Measurements from ENCODE around the gene ANKS4B. TPM values are rescaled to one million over a fixed set of nuclear protein-coding genes. Genes with fewer than 3 reads are reported as not detected.

ANKS4B gene
- total RNA-seq, 4 donors from 2014 or later = 0.20 TPM; not detected in 3

DNA sequence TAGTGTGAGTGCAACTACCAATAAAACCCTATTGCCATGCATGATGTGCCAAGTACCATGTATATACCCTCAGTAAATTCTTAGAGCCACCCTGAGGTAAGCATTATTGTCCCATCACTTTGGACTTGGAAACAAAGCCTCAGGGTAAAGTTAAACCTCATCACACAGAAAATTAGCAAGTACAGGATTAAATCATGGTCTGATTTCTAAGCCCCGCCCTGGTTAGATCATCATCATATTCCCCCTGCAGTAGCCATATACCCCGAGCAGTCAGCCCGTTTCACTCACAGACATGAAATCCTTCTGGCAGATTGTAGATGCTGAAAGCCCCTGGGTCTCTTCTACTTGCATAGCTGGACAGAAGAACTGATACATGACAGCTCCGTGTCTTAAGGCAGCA lies 26.9 kb upstream of the ANKS4B start:
- no peak overlapping the region for H3K27ac ChIP-seq
- no peaks in the 10 kb centered on the region for H3K9me3 ChIP-seq
- no peak for DNase-seq (ENCODE audit: low spot score in 2 of 2)
- H3K27me3 ChIP-seq = no peaks in the 10 kb centered on the region
- WGBS, 2 donors = 84 to 87% methylated on average over 4 of the region's 4 CpGs
- no peaks in the 10 kb centered on the region for H3K4me1 ChIP-seq
- TF ChIP-seq, protein P1, sequence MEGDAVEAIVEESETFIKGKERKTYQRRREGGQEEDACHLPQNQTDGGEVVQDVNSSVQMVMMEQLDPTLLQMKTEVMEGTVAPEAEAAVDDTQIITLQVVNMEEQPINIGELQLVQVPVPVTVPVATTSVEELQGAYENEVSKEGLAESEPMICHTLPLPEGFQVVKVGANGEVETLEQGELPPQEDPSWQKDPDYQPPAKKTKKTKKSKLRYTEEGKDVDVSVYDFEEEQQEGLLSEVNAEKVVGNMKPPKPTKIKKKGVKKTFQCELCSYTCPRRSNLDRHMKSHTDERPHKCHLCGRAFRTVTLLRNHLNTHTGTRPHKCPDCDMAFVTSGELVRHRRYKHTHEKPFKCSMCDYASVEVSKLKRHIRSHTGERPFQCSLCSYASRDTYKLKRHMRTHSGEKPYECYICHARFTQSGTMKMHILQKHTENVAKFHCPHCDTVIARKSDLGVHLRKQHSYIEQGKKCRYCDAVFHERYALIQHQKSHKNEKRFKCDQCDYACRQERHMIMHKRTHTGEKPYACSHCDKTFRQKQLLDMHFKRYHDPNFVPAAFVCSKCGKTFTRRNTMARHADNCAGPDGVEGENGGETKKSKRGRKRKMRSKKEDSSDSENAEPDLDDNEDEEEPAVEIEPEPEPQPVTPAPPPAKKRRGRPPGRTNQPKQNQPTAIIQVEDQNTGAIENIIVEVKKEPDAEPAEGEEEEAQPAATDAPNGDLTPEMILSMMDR (IDR thresholded peaks at IDR 0.05) = no peak
- no peak for TF ChIP-seq POLR2A (IDR thresholded peaks at IDR 0.05)
- no peak for TF ChIP-seq EP300 (IDR thresholded peaks at IDR 0.05)
- H3K36me3 ChIP-seq = no peaks in the 10 kb centered on the region
- no peak overlapping the region for H3K4me3 ChIP-seq

DNA sequence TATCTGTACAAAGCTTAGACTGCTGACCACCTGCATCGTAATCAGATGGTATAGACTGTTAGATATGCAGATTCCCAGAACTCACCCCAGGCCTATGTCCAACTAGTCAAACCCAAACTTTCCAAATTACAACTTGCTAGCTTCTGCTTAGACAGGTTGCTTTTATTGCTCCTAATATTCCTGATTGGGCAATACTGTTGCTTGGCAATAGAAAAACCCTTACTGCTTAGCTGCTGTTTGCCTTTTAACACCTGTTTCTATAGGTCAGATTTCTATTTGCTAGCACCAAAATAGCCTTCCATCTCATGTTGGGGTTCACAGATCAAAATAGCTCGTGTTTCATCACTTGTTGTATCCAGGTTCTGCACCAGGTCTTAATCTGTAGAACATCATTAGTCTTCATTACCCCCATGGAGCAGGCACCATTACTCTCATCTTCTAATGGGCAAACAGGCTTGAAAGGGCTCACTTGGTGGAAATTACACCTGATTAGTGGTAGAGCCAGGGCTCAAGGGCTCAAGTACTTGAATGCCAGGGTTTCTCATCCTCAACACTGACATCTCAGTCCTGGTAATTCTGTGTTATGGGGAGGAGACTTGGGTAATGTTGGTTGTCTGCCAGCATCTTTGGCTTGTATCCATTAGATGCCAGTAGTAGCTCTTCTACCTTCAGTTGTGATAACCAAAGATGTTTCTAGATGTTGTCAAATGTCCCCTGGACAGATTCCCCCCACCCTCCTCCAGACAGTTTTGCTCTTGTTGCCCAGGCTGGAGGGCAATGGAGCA lies 24.9 kb upstream of the ANKS4B start:
- Histone ChIP-seq H3K36me3 (no peaks in the 10 kb centered on the region), H3K4me1 (no peaks in the 10 kb centered on the region), H3K4me3 (no peak overlapping the region), H3K27me3 (peaks cover 0 to 5% of the 10 kb centered on the region in 2 donors), H3K27ac (no peak overlapping the region), H3K9me3 (no peaks in the 10 kb centered on the region)
- DNase-seq (ENCODE audit: low spot score in 2 of 2) = no peak
- TF ChIP-seq EP300 (IDR thresholded peaks at IDR 0.05) (no peak), POLR2A (IDR thresholded peaks at IDR 0.05) (no peak)
- TF ChIP-seq, protein P1 (IDR thresholded peaks at IDR 0.05) = no peak
- WGBS, 2 donors = 60 to 66% methylated on average over 2 of the region's 2 CpGs

DNA sequence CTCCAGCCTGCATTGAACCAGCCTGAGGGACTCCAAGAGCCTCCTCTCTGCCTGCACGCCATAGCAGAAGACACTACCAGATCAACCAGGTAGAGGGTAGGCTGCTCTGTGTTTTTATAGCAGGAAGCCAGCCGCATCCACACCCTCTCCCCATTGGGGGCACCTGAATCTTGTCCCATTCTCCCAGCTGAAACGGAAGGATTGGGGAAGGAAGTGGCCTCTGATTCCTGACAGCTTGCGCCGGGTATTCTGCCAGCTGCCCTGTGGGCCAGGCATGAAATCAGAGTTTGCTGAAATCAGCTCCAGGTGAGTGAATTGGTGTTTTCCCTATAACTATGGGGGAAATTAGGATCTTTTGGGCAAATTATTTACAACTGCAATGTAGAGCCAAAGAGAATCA lies 22.0 kb upstream of the ANKS4B start, which contains the start of gene ZP2:
Gene ZP2 (minus strand): TSS at position 89 of the 400 bp plus-strand sequence. CDS start 27 bp downstream, at position 62.
- Histone ChIP-seq H3K27me3 (peaks cover 0 to 5% of the 10 kb centered on the region in 2 donors), H3K4me1 (no peaks in the 10 kb centered on the region), H3K9me3 (no peaks in the 10 kb centered on the region), H3K4me3 (no peak within 1 kb of the TSS), H3K36me3 (no peaks in the 10 kb centered on the region), H3K27ac (no peak within 1 kb of the TSS)
- WGBS, 2 donors = 62 to 73% methylated on average over 5 of the region's 5 CpGs
- DNase-seq (ENCODE audit: low spot score in 2 of 2) = no peak
- TF ChIP-seq EP300 (IDR thresholded peaks at IDR 0.05) (no peak), POLR2A (IDR thresholded peaks at IDR 0.05) (no peak)
- TF ChIP-seq, protein P1 (IDR thresholded peaks at IDR 0.05) = no peak

DNA sequence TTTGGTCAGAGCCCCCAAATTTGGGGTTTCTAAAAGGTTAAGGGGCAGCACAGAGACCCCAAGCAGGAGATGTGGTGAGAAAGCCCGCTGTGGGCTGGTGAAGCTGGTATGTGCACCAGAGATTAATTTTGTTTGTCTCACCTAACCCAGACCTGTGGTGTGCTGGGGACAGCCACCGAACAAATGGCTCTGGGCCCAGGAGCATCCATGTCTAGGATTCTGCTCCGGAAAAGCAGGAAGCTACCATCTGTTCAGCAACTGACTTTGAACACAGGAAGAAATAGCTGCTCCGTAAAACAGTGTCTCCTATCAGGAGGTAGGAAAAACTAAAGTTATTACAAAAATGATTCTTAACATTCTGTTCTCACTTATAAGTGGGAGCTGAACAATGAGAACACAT lies 19.4 kb upstream of the ANKS4B start:
- H3K4me3 ChIP-seq = no peak overlapping the region
- no peak overlapping the region for H3K27ac ChIP-seq
- H3K4me1 ChIP-seq = no peaks in the 10 kb centered on the region
- H3K27me3 ChIP-seq = peaks cover 0 to 5% of the 10 kb centered on the region in 2 donors
- WGBS, 2 donors = 57% methylated on average over 4 of the region's 4 CpGs
- no peaks in the 10 kb centered on the region for H3K9me3 ChIP-seq
- TF ChIP-seq, protein P1 (IDR thresholded peaks at IDR 0.05) = no peak
- no peak for TF ChIP-seq POLR2A (IDR thresholded peaks at IDR 0.05)
- no peak for TF ChIP-seq EP300 (IDR thresholded peaks at IDR 0.05)
- no peaks in the 10 kb centered on the region for H3K36me3 ChIP-seq
- DNase-seq (ENCODE audit: low spot score in 2 of 2) = no peak

DNA sequence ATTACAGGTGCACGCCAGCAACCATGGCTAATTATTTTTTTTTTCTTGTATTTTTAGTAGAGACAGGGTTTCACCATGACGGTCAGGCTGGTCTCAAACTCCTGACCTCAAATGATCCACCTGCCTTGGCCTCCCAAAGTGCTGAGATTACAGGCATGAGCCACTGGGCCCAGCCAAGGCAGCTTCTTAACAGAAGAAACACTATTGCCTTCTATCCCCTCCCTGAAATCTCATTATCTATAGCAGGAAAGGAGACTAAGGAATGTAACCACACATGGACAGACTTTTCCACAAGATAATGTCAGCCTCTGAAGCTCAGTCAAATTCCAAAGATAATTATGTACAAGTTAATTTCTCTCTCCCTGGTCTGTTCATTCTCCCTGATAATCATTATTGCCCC lies 16.4 kb upstream of the ANKS4B start:
- TF ChIP-seq, protein P1 (IDR thresholded peaks at IDR 0.05) = no peak
- TF ChIP-seq POLR2A (IDR thresholded peaks at IDR 0.05) (no peak), EP300 (IDR thresholded peaks at IDR 0.05) (no peak)
- no peak overlapping the region for H3K4me3 ChIP-seq
- 63 to 82% methylated on average over 2 of the region's 2 CpGs for WGBS, 2 donors
- H3K36me3 ChIP-seq = no peaks in the 10 kb centered on the region
- no peaks in the 10 kb centered on the region for H3K9me3 ChIP-seq
- no peak overlapping the region for H3K27ac ChIP-seq
- peaks cover 0 to 5% of the 10 kb centered on the region in 2 donors for H3K27me3 ChIP-seq
- no peaks in the 10 kb centered on the region for H3K4me1 ChIP-seq
- DNase-seq (ENCODE audit: low spot score in 2 of 2) = no peak
